ENCODE data around the gene DRGX. TPM values are rescaled to one million over a fixed set of nuclear protein-coding genes. Genes with fewer than 3 reads are reported as not detected.

Gene DRGX
- total and polyA plus RNA-seq, 2 of the 13 experiments (the other 11 are each of a cell fraction or from before 2014, with no cell fraction given) = not detected

DNA sequence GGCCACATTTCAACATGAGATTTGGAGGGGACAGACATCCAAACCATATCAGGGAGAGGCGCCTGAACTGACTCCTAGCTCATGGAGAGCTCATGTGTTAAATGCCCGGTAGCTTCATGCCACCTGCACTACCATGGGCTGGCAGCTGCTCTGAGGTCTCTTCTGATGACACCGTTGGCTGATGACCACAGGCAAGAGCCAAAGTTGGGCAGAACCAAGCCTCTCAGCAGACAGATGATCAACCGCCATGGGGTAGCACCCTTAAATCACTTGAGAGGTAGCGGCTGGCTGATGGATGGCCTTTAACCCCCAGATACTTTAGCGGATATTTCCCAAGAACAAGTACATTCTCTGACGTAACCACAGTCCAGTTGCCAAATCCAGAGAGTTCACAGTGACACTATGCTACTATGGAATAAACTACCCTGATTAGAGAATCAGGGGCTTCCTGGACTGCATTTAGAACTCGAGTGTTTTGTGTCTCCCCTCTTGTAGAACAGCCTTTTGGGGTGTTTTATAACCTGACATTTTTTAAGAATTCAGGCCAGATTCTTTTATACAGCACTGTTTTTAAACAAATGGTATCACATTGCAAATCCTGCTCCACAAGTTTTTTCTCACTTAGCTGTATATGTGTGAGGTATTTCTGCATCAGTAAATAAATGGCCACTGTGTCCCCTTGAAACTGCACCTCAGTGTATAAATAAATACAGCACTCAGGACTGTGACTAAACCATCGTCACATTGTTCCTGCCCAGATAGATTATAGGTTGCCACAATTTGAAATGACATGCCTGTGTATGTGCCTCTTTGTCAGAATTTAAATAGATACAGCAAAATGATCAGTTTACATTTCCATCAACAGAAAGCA lies 30.8 kb upstream of the DRGX start:
- CTCF ChIA-PET (ENCODE audit: low intra/inter-chr PET ratio, low total read pairs) = no interaction called here
- Histone ChIP-seq H3K79me2 (ENCODE audit: insufficient read depth, low read length) (no peaks in the 10 kb centered on the region), H3K27ac (ENCODE audit: extremely low read length, insufficient read depth, low read length) (no peak overlapping the region), H3K9me3 (ENCODE audit: low read length) (peaks cover 15% of the 10 kb centered on the region; the same call in 1 of the 2 replicates), H4K20me1 (ENCODE audit: insufficient read depth, low read length) (no peaks in the 10 kb centered on the region), H3K4me1 (ENCODE audit: insufficient read depth, low read length) (no peaks in the 10 kb centered on the region), H3K4me3 (replicated peaks in 1 of 3; ENCODE audit: insufficient read depth in 1 of 3, low read depth in 2 of 3, low read length in 3 of 3) (no peak overlapping the region), H3K9ac (ENCODE audit: insufficient read depth, low read depth, low read length) (no peak overlapping the region), H2AFZ (ENCODE audit: low read length) (no peak overlapping the region), H3K36me3 (replicated peaks in 1 of 2; ENCODE audit: control insufficient read depth in 1 of 2, insufficient read depth in 2 of 2, low read length in 2 of 2) (no peaks in the 10 kb centered on the region), H3K27me3 (ENCODE audit: control insufficient read depth in 1 of 2, insufficient read depth in 2 of 2, low read length in 2 of 2) (no peaks in the 10 kb centered on the region; a peak in 1 of 5 replicates), H3K4me2 (ENCODE audit: low read depth, low read length) (no peak overlapping the region)
- peak; percentile 39; the same call in 1 of the 2 replicates for TF ChIP-seq CEBPB (IDR thresholded peaks at IDR 0.05; ENCODE audit: borderline replicate concordance, low read depth, low read length)
- TF ChIP-seq REL (CRISPR knock-in tag; conservative IDR thresholded peaks at IDR 0.05) = no peak
- TF ChIP-seq CREB1 (IDR thresholded peaks at IDR 0.05) = peak; percentile 54; the same call in 1 of the 2 replicates
- TF ChIP-seq CREB1 (CRISPR knock-in tag; IDR thresholded peaks at IDR 0.05) = no peak
- WGBS (ENCODE audit: low lambda C conversion rate) = 0% methylated on average over 4 of the region's 9 CpGs
- no peak for FAIRE-seq
- ATAC-seq = no peak
- POLR2A ChIA-PET = no interaction called here
- no peak for DNase-seq (ENCODE audit: low spot score)
- intact Hi-C loops (cut with micrococcal nuclease; ENCODE audit: unreplicated experiment) (no loop called here), in situ Hi-C loops (cut with HindIII; ENCODE audit: extremely low pct_ligation_motif_present, low pct_unique_long_range_greater_than_20kb) (no loop called here)
- BruUV-seq (replicated peaks) = no TSS peak

DNA sequence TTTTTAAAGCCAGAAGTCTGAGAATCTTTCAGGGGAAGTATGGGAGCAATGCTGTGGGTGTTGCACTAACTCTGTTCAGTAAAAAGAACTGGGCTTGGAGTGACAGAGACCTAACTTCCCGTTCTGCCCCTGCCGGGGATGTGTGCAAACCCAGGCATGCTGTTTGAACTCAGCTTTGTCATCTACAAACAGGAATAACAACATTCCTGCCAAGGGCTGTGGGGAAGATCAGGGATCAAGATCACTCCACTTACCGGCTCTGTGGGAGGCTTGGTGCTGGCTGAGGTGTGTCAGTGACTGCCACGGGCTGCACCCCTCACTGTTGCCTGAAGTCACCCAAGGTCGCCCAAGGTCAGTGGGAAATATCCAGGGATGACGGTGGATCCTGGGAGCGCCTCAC lies 23.1 kb upstream of the DRGX start:
- H3K27me3 ChIP-seq (ENCODE audit: control insufficient read depth in 1 of 2, insufficient read depth in 2 of 2, low read length in 2 of 2) = peaks cover 0 to 7% of the 10 kb centered on the region in 2 experiments; a peak in 1 of 5 replicates
- no TSS peak for BruUV-seq (replicated peaks)
- H3K9me3 ChIP-seq (ENCODE audit: low read length) = no peaks in the 10 kb centered on the region
- DNase-seq (ENCODE audit: low spot score) (peak; percentile 12), FAIRE-seq (no peak), ATAC-seq (peak; percentile 94)
- H2AFZ ChIP-seq (ENCODE audit: low read length) = no peak overlapping the region
- no peak overlapping the region for H3K4me2 ChIP-seq (ENCODE audit: low read depth, low read length)
- in situ Hi-C loops (cut with HindIII; ENCODE audit: extremely low pct_ligation_motif_present, low pct_unique_long_range_greater_than_20kb) = no loop called here
- H4K20me1 ChIP-seq (ENCODE audit: insufficient read depth, low read length) = no peaks in the 10 kb centered on the region
- H3K27ac ChIP-seq (ENCODE audit: extremely low read length, insufficient read depth, low read length) = no peak overlapping the region
- no peaks in the 10 kb centered on the region for H3K79me2 ChIP-seq (ENCODE audit: insufficient read depth, low read length)
- ChIA-PET CTCF (ENCODE audit: low intra/inter-chr PET ratio, low total read pairs) (no interaction called here), POLR2A (no interaction called here)
- 22% methylated on average over 6 of the region's 7 CpGs for WGBS (ENCODE audit: low lambda C conversion rate)
- H3K4me1 ChIP-seq (ENCODE audit: insufficient read depth, low read length) = no peaks in the 10 kb centered on the region
- H3K4me3 ChIP-seq (replicated peaks in 1 of 3; ENCODE audit: insufficient read depth in 1 of 3, low read depth in 2 of 3, low read length in 3 of 3) = no peak overlapping the region
- no peak for TF ChIP-seq NCOA5 (CRISPR knock-in tag; IDR thresholded peaks at IDR 0.05)
- TF ChIP-seq STAT6 (CRISPR knock-in tag; IDR thresholded peaks at IDR 0.05; ENCODE audit: borderline replicate concordance) = no peak
- no peak for TF ChIP-seq ZNF772 (CRISPR knock-in tag; IDR thresholded peaks at IDR 0.05)
- TF ChIP-seq, protein P1, sequence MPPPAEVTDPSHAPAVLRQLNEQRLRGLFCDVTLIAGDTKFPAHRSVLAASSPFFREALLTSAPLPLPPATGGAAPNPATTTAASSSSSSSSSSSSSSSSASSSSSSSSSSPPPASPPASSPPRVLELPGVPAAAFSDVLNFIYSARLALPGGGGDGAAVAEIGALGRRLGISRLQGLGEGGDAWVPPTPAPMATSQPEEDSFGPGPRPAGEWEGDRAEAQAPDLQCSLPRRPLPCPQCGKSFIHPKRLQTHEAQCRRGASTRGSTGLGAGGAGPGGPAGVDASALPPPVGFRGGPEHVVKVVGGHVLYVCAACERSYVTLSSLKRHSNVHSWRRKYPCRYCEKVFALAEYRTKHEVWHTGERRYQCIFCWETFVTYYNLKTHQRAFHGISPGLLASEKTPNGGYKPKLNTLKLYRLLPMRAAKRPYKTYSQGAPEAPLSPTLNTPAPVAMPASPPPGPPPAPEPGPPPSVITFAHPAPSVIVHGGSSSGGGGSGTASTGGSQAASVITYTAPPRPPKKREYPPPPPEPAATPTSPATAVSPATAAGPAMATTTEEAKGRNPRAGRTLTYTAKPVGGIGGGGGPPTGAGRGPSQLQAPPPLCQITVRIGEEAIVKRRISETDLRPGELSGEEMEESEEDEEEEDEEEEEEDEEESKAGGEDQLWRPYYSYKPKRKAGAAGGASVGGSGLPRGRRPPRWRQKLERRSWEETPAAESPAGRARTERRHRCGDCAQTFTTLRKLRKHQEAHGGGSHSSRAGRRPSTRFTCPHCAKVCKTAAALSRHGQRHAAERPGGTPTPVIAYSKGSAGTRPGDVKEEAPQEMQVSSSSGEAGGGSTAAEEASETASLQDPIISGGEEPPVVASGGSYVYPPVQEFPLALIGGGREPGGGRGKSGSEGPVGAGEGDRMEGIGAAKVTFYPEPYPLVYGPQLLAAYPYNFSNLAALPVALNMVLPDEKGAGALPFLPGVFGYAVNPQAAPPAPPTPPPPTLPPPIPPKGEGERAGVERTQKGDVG (CRISPR knock-in tag; IDR thresholded peaks at IDR 0.05; ENCODE audit: borderline replicate concordance) = no peak
- TF ChIP-seq TEAD3 (CRISPR knock-in tag; optimal IDR thresholded peaks at IDR 0.05; ENCODE audit: borderline replicate concordance) = peak; percentile 68
- H3K9ac ChIP-seq (ENCODE audit: insufficient read depth, low read depth, low read length) = no peak overlapping the region
- no peaks in the 10 kb centered on the region for H3K36me3 ChIP-seq (replicated peaks in 1 of 2; ENCODE audit: control insufficient read depth in 1 of 2, insufficient read depth in 2 of 2, low read length in 2 of 2)
- intact Hi-C loops (cut with micrococcal nuclease; ENCODE audit: unreplicated experiment) = no loop called here

Measured in HepG2 (cell line).